Panc1 (cell line): ENCODE data around the gene TNFAIP3. TPM values are rescaled to one million over a fixed set of nuclear protein-coding genes. Genes with fewer than 3 reads are reported as not detected.

ENCODE experiments used
- ATAC-seq: fragments of 200-7000 bp; cut with Tn5 transposase; 2 replicates; pipeline ENCODE4 v1.9.1; 2020; ENCODE audit warnings: mild to moderate bottlenecking, moderate library complexity
- BruUV-seq: library from RNA; stranded (reverse); fragments of 400-500 nt; replicated peaks from 2 replicates; lab custom pipeline; 2021; lab: Mats Ljungman, UMichigan
- CTCF ChIA-PET: fragments of 300-600 bp; sonication (Branson Sonifier 250); formaldehyde crosslinking; loops from one replicate; lab custom pipeline; 2022; ENCODE audit warnings: antibody characterized with exemption; lab: Charles Lee
- POLR2A ChIA-PET: fragments of 300-600 bp; sonication (Branson Sonifier 250); formaldehyde crosslinking; loops from one replicate; lab custom pipeline; 2022; ENCODE audit warnings: antibody characterized with exemption; lab: Charles Lee
- DNase-seq: peaks from one replicate; pipeline ENCODE4 v3.0.0-alpha.2; 2010; ENCODE audit warnings: low read depth, low spot score
- H3K27ac ChIP-seq: 2 replicates; pipeline ENCODE4 v1.5.1; 2011; ENCODE audit warnings: mild to moderate bottlenecking, low read length, inconsistent platforms
- H3K27me3 ChIP-seq: fragments of 200-500 bp; sonication (Bioruptor generic); 2 replicates; pipeline ENCODE4 v1.6.0; 2014; ENCODE audit warnings: low read length, inconsistent platforms; ENCODE audit not compliant: control insufficient read depth, insufficient read depth
- H3K36me3 ChIP-seq: fragments of 200-500 bp; sonication (Bioruptor generic); 2 replicates; pipeline ENCODE4 v1.5.1; 2014; ENCODE audit warnings: inconsistent platforms, mild to moderate bottlenecking, low read length, moderate library complexity; ENCODE audit not compliant: control insufficient read depth, insufficient read depth
- H3K4me1 ChIP-seq: 2 replicates; pipeline ENCODE4 v1.5.1; 2011; ENCODE audit warnings: inconsistent platforms, mild to moderate bottlenecking, low read length, moderate library complexity; ENCODE audit not compliant: control insufficient read depth, insufficient read depth
- H3K4me3 ChIP-seq, 2 experiments: 2 replicates each; pipeline ENCODE4 v1.5.1; 2011 to 2012; ENCODE audit warnings: low read depth in 2 of 2, low read length in 2 of 2, mild to moderate bottlenecking in 2 of 2, inconsistent platforms in 1 of 2, moderate library complexity in 1 of 2
- H3K9me3 ChIP-seq: fragments of 200-500 bp; sonication (Bioruptor generic); 2 replicates; pipeline ENCODE4 v1.5.1; 2014; ENCODE audit warnings: low read depth, mild to moderate bottlenecking, inconsistent platforms, low read length, moderate library complexity; ENCODE audit not compliant: control insufficient read depth, insufficient read depth
- CTCF ChIP-seq: fragments of 450-650 bp; IDR thresholded peaks from 2 replicates; pipeline ENCODE4 v1.5.1; 2017; ENCODE audit warnings: mild to moderate bottlenecking
- POLR2AphosphoS5 ChIP-seq: IDR thresholded peaks from 2 replicates; pipeline ENCODE4 v1.6.1; 2012; ENCODE audit warnings: mild to moderate bottlenecking, low read depth, low read length, moderate library complexity
- REST ChIP-seq, 2 experiments: IDR thresholded peaks; 2 replicates each; pipeline ENCODE4 v1.6.1; 2011 to 2012; ENCODE audit warnings: low read depth in 2 of 2, control low read depth in 1 of 2, low read length in 1 of 2, mild to moderate bottlenecking in 1 of 2, moderate library complexity in 1 of 2; ENCODE audit not compliant: insufficient read depth in 1 of 2
- SIN3A ChIP-seq: IDR thresholded peaks from 2 replicates; pipeline ENCODE4 v1.6.1; 2012; ENCODE audit warnings: low read depth, mild to moderate bottlenecking, low read length, moderate library complexity, borderline replicate concordance; ENCODE audit not compliant: insufficient read depth
- TCF7L2 ChIP-seq: IDR thresholded peaks from 2 replicates; pipeline ENCODE4 v1.6.1; 2011; ENCODE audit warnings: mild to moderate bottlenecking, low read depth, low read length, inconsistent platforms
- in situ Hi-C: cut with HindIII; loops from 2 replicates; pipeline ENCODE4 v1.10.0; 2016; ENCODE audit warnings: low sequenced_read_pairs, low pct_unique_long_range_greater_than_20kb
- intact Hi-C: fragments of 100-400 bp; cut with micrococcal nuclease; formaldehyde crosslinking; loops from one replicate; pipeline ENCODE4 v1.10.0; 2022; ENCODE audit not compliant: unreplicated experiment
- total RNA-seq: library from RNA; stranded (reverse); gene quantifications from one replicate; pipeline ENCODE4 v1.2.1, GENCODE V29; 2021; ENCODE audit not compliant: unreplicated experiment

Gene TNFAIP3
- total RNA-seq, 1 experiment from 2014 or later: 15.0 TPM

GRCh38 chr6:137827977-137828810 lies 38.9 kb upstream of the TNFAIP3 start:
- ChIA-PET POLR2A (no interaction called here), CTCF (no interaction called here)
- ATAC-seq (no peak), DNase-seq (no peak)
- Histone ChIP-seq H3K4me1 (no peaks in the 10 kb centered on the region), H3K27me3 (peaks cover 2% of the 10 kb centered on the region; the same call in 1 of the 2 replicates), H3K36me3 (no peaks in the 10 kb centered on the region), H3K27ac (no peak overlapping the region), H3K9me3 (no peaks in the 10 kb centered on the region), H3K4me3 (no peak overlapping the region)
- in situ Hi-C loops (no loop called here), intact Hi-C loops (no loop called here)
- TF ChIP-seq SIN3A (no peak), REST (IDR thresholded peaks at IDR 0.05; ENCODE audit: insufficient read depth in 1 of 2, low read depth in 2 of 2, low read length in 1 of 2) (no peak), CTCF (no peak), POLR2AphosphoS5 (no peak), TCF7L2 (no peak)
- BruUV-seq: no TSS peak

DNA sequence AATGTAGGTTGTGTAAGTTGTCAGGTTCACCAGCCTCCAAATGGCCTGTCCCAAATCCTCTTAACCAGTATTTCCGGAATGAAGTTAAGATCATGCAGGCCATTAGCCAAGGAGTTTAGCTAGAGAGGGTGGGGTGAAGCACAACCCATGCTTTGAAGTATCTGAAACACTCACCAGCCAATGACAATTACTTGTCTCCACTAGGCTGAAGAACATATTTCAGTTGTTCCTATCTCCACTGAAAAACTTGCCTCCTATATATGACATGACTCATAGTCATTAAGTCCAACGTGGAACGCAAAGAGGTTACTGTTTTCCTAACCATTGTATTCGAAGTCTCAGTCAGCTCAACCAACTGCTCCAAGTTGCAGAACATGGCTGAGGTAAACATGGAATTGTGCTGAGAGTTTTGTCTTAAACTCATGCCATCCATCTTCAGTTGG lies 37.4 kb upstream of the TNFAIP3 start:
- intact Hi-C loops (no loop called here), in situ Hi-C loops (no loop called here)
- Histone ChIP-seq H3K27me3 (peaks cover 2% of the 10 kb centered on the region; the same call in 1 of the 2 replicates), H3K4me3 (no peak overlapping the region), H3K36me3 (no peaks in the 10 kb centered on the region), H3K4me1 (no peaks in the 10 kb centered on the region), H3K27ac (no peak overlapping the region), H3K9me3 (no peaks in the 10 kb centered on the region)
- TF ChIP-seq CTCF (no peak), REST (IDR thresholded peaks at IDR 0.05; ENCODE audit: insufficient read depth in 1 of 2, low read depth in 2 of 2, low read length in 1 of 2) (no peak), TCF7L2 (no peak), POLR2AphosphoS5 (no peak), SIN3A (no peak)
- BruUV-seq: no TSS peak
- no peak for ATAC-seq
- CTCF ChIA-PET: no interaction called here
- POLR2A ChIA-PET: no interaction called here
- DNase-seq: no peak
